ENCODE data around the gene ASCL5.

DNA sequence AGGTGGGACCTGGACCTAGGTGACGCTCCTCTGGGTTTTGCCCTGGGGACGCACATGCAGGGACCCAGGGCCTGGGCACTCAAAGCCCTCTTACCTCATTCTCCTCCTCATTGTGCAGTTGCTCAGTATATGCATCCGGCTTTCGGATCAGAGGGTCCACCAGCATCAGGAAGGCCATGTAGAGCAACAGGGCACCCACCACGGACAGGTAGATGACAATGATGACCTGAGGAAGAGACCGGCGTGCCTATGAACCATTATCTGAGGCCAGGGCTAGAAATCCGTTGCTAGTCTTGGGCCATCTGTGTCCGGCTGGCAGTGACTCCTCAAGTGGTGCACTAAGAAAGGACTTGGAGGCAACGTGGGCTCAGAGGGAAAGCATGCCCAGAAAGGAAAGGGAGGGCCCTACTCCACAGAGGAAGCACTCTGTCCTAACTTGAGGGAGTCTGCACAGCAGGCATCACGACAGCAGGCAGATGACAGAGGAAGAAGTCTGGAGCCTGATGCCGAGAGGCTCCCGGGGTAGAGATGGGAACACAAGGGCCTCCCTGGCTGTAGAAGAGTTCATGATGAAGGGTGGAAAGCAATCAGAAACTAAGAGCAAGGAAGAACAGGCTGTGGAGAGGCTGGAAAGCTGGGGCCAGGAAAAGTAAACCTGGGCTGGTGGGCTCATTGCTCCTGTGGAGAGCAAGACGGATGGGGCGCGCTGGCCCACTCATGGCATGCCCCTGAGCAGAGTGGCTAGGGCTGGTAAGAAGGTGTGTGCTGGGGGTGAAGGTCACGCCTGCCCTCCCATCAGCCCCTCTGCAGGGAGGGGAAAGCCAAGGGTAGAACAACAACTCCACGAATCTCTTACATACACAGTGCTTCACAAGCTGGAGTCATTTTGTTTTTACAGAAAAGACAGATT lies 17.0 kb upstream of the ASCL5 start:
- TF ChIP-seq POLR2A (IDR thresholded peaks at IDR 0.05; ENCODE audit: low read depth): no peak
- TF ChIP-seq CTCF (IDR thresholded peaks at IDR 0.05): no peak
- TF ChIP-seq EP300 (IDR thresholded peaks at IDR 0.05): no peak

Data from esophagus muscularis mucosa (tissue), 4 donors.